ENCODE results near the gene SPRED3. TPM values are rescaled to one million over a fixed set of nuclear protein-coding genes. Genes with fewer than 3 reads are reported as not detected.
A peak's percentile ranks its signal among the peaks of the same experiment; 100 is the strongest.
"Not testable (repeated sequence)": the region's sequence is repeated elsewhere in the genome, so short reads cannot be mapped to it uniquely, and the experiment has no call there.

The SPRED3 gene
- 6.7 to 7.1 TPM (median 7.0 TPM) in 3 replicates for total RNA-seq

DNA sequence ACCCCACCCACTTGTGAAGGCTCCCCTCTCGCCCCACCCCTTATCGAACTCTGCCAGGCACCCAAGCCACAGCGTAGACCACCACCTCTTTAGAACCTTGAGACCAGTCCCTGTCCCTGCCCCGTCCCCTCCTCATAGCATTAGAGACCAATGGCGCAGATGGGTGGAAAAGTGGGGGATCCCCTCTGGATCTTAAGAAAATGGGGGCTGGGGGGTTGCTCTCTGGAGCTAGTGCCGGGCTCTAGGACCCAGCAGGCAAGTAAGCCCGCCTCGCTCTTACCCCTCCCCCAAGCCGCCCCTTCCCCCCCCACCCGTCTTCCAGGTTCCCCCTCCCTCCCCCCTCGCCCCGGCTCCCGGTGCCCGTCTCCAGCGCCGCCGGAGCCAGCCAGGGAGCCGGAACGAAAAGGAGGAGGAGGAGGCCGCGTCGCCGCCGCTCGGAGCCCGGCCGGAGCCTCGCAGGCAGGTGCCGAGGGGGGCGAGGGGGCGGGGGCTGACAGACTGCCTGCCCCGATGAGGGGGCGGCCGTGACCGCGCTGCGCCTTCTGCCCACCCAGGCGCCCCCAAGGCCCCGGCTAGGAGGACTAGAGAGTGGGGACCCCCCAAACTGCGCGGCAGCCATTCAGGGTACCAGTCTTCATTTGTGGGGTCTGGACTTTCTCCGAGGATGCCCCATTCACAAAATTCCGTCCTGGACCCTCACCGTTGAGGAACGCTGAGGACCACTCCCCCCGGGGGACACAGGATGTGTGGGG lies at the start of gene SPRED3:
Gene SPRED3 (plus strand): TSS at position 349 of the 752 bp plus-strand sequence. CDS start 1,606 bp downstream, outside the sequence.
- Mint-ChIP-seq H3K27me3 (ENCODE audit: low read depth) (peaks cover 20% of the 10 kb centered on the region), H3K9me3 (no peaks in the 10 kb centered on the region), H3K36me3 (peaks cover 11% of the 10 kb centered on the region), H3K4me1 (peaks cover 14% of the 10 kb centered on the region), H3K27ac (peak within 1 kb of the TSS; percentile 91), H3K4me3 (peak within 1 kb of the TSS; percentile 93)
- peak in 1 of 2 experiments; percentile 59 for DNase-seq (ENCODE audit: low spot score in 2 of 2, unreplicated experiment in 2 of 2)
- no peak for TF ChIP-seq CTCF (IDR thresholded peaks at IDR 0.05; ENCODE audit: unreplicated experiment)

DNA sequence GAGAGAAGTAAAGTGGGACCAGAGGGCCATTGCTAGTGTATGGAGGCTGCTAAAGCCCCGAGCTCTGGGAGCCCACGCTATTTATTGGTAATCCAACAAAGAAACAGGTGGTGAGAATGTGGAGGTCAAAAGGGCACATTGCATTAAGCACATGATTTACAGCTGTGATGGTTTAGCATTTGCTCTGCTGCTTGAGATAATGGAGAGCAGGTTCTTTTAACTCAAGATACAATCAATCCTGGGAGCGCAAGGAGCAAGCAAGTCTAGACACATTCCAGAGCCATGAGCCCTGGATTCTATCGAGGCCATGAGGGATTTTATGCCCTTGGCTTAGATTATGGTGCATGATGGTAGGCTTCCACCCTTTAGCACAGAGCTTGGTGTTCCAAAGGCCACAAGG lies 49.5 kb upstream of the SPRED3 start:
- peak overlapping the region; percentile 61 for H3K27ac Mint-ChIP-seq
- not testable (repeated sequence) for H3K36me3 Mint-ChIP-seq; DNase-seq (ENCODE audit: low spot score in 2 of 2, unreplicated experiment in 2 of 2); H3K27me3 Mint-ChIP-seq (ENCODE audit: low read depth); H3K9me3 Mint-ChIP-seq
- peaks cover 15% of the 10 kb centered on the region for H3K4me1 Mint-ChIP-seq
- H3K4me3 Mint-ChIP-seq = peak overlapping the region; percentile 44

- no peak for TF ChIP-seq CTCF (IDR thresholded peaks at IDR 0.05; ENCODE audit: unreplicated experiment)
- Mint-ChIP-seq H3K9me3 (no peaks in the 10 kb centered on the region), H3K27me3 (ENCODE audit: low read depth) (no peaks in the 10 kb centered on the region), H3K4me3 (no peak overlapping the region), H3K4me1 (peaks cover 15% of the 10 kb centered on the region), H3K27ac (no peak overlapping the region), H3K36me3 (peaks cover 4% of the 10 kb centered on the region)
- no peak for DNase-seq (ENCODE audit: low spot score in 2 of 2, unreplicated experiment in 2 of 2)
Measured at GRCh38 chr19:38340927-38341326, 47.6 kb upstream of the SPRED3 start.

DNA sequence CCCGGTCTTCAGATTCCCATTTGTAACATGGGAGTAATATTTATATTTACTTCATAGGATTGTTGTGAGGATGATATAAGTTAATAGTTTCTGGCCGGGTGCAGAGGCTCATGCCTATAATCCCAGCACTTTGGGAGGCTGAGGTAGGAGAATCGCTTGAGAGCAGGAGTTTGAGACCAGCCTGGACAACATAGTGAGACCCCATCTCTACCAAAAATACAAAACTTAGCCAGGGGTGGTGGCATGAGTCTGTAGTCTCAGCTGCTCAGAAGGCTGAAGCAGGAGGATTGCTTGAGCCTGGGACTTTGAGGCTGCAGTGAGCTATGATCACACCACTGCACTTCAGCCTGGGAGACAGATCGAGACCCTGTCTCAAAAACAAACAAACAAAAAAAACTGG lies 41.7 kb upstream of the SPRED3 start:
- Mint-ChIP-seq H3K4me1 (no peaks in the 10 kb centered on the region), H3K27me3 (ENCODE audit: low read depth) (no peaks in the 10 kb centered on the region), H3K4me3 (no peak overlapping the region), H3K36me3 (no peaks in the 10 kb centered on the region), H3K27ac (no peak overlapping the region), H3K9me3 (no peaks in the 10 kb centered on the region)
- no peak for TF ChIP-seq CTCF (IDR thresholded peaks at IDR 0.05; ENCODE audit: unreplicated experiment)
- DNase-seq (ENCODE audit: low spot score in 2 of 2, unreplicated experiment in 2 of 2) = no peak

- no peak for TF ChIP-seq CTCF (IDR thresholded peaks at IDR 0.05; ENCODE audit: unreplicated experiment)
- Mint-ChIP-seq H3K36me3 (no peaks in the 10 kb centered on the region), H3K4me3 (no peak overlapping the region), H3K27me3 (ENCODE audit: low read depth) (peaks cover 4% of the 10 kb centered on the region), H3K27ac (no peak overlapping the region), H3K4me1 (no peaks in the 10 kb centered on the region), H3K9me3 (no peaks in the 10 kb centered on the region)
- no peak for DNase-seq (ENCODE audit: low spot score in 2 of 2, unreplicated experiment in 2 of 2)
Measured at GRCh38 chr19:38350883-38351282, 37.6 kb upstream of the SPRED3 start.

GRCh38 chr19:38351865-38352395 lies 36.6 kb upstream of the SPRED3 start:
- no peak overlapping the region for H3K4me3 Mint-ChIP-seq
- TF ChIP-seq CTCF (IDR thresholded peaks at IDR 0.05; ENCODE audit: unreplicated experiment) = no peak
- H3K9me3 Mint-ChIP-seq = no peaks in the 10 kb centered on the region
- no peaks in the 10 kb centered on the region for H3K4me1 Mint-ChIP-seq
- H3K27ac Mint-ChIP-seq = no peak overlapping the region
- H3K36me3 Mint-ChIP-seq = no peaks in the 10 kb centered on the region
- H3K27me3 Mint-ChIP-seq (ENCODE audit: low read depth) = peaks cover 15% of the 10 kb centered on the region
- DNase-seq (ENCODE audit: low spot score in 2 of 2, unreplicated experiment in 2 of 2) = no peak
